Gastrocnemius medialis (tissue), 4 donors: ENCODE measurements around the gene ZFP69B. TPM values are rescaled to one million over a fixed set of nuclear protein-coding genes. Genes with fewer than 3 reads are reported as not detected.

Experiments
- ATAC-seq, 2 donors: fragments of 150-250 bp; one replicate each; pipeline ENCODE4 v1.9.1; 2016
- DNase-seq, 2 donors: peaks; one replicate each; pipeline ENCODE4 v3.0.0-alpha.2; 2019
- H3K27ac ChIP-seq, 4 donors: fragments of 200-600 bp; sonication (generic); 1 replicate in 1 of 4; 2 replicates in 3 of 4; pipeline ENCODE4 v1.5.1; 2016 to 2018; ENCODE audit warnings: mild to moderate bottlenecking in 2 of 4, moderate library complexity in 1 of 4
- H3K27me3 ChIP-seq, 3 donors: fragments of 200-600 bp; sonication (generic) in 2 of 3; 1 replicate in 1 of 3; 2 replicates in 2 of 3; pipeline versions ENCODE4 v1.5.1 to v1.6.0; 2016 to 2019; ENCODE audit warnings: mild to moderate bottlenecking in 1 of 3, moderate library complexity in 1 of 3
- H3K36me3 ChIP-seq, 2 donors: fragments of 200-600 bp; sonication (generic) in 1 of 2; one replicate each; pipeline ENCODE4 v1.5.1; 2017 to 2018
- H3K4me1 ChIP-seq, 2 donors: fragments of 200-600 bp; sonication (generic) in 1 of 2; one replicate each; pipeline ENCODE4 v1.5.1; 2016 to 2017; ENCODE audit warnings: mild to moderate bottlenecking in 2 of 2
- H3K4me3 ChIP-seq, 4 donors: fragments of 200-600 bp; sonication (generic) in 3 of 4; 1 replicate in 1 of 4; 2 replicates in 3 of 4; pipeline ENCODE4 v1.5.1; 2016 to 2019; ENCODE audit warnings: mild to moderate bottlenecking in 2 of 4
- H3K9me3 ChIP-seq, 3 donors: fragments of 200-600 bp; sonication (generic) in 2 of 3; 1 replicate in 1 of 3; 2 replicates in 2 of 3; pipeline ENCODE4 v1.5.1; 2016 to 2019
- CTCF ChIP-seq, 5 experiments: fragments of 450-650 bp in 3 of 5; fragments of 200-600 bp in 2 of 5; sonication (generic) in 2 of 5; IDR thresholded peaks in 4 of 5; conservative IDR thresholded peaks in 1 of 5; 1 replicate in 4 of 5; 2 replicates in 1 of 5; pipeline ENCODE4 v1.5.1; 2016 to 2019; ENCODE audit warnings: antibody characterized with exemption in 5 of 5, mild to moderate bottlenecking in 3 of 5, moderate library complexity in 3 of 5
- POLR2A ChIP-seq, 2 donors: fragments of 450-650 bp; IDR thresholded peaks; one replicate each; pipeline ENCODE4 v1.6.1; 2017; ENCODE audit warnings: antibody characterized with exemption in 2 of 2, mild to moderate bottlenecking in 2 of 2, moderate library complexity in 2 of 2
- in situ Hi-C, 4 donors: fragments of 200-750 bp; cut with MboI; loops; one replicate each; pipeline versions ENCODE4 v1.15.0 to v1.8.0; 2017; ENCODE audit warnings: low sequenced_read_pairs in 4 of 4
- intact Hi-C: fragments of 100-400 bp; cut with DNase I; formaldehyde crosslinking; loops from one replicate; pipeline ENCODE4 v1.15.1; 2023; ENCODE audit warnings: low total_unique reads
- total RNA-seq, 4 donors: library from RNA; depleted of rRNA; stranded (reverse); fragments of >200 nt; gene quantifications; one replicate each; pipeline versions ENCODE4 v1.1.0 to v1.2.3, GENCODE V29; 2016

The ZFP69B gene
- total RNA-seq = under 1 TPM in 3 of 4 donors, not detected in 1; 0.20 to 0.36 (median 0.35) TPM

- H3K36me3 ChIP-seq = no peaks in the 10 kb centered on the region
- intact Hi-C loops = loop anchor here (1.0 kb wide), 1 partner anchor 58 kb away; the partner anchor contains the start of gene EXO5
Observed at GRCh38 chr1:40449684-40450494, at the start of gene ZFP69B. Gene ZFP69B, plus strand, starts transcription at chr1:40450476. Its CDS starts 486 bp downstream, at chr1:40450962.

GRCh38 chr1:40401473-40402201 is 48.6 kb upstream of the ZFP69B start:
- Histone ChIP-seq H3K4me3 (no peak overlapping the region), H3K9me3 (no peaks in the 10 kb centered on the region), H3K4me1 (peaks cover 0 to 8% of the 10 kb centered on the region in 2 donors), H3K36me3 (no peaks in the 10 kb centered on the region), H3K27ac (no peak overlapping the region), H3K27me3 (no peaks in the 10 kb centered on the region)
- TF ChIP-seq CTCF (IDR thresholded peaks at IDR 0.05 in 4 of 5, conservative IDR thresholded peaks at IDR 0.05 in 1 of 5) = no peak
- no peak for TF ChIP-seq POLR2A (IDR thresholded peaks at IDR 0.05)
- DNase-seq (no peak), ATAC-seq (no peak)
- intact Hi-C loops = no loop called here
- in situ Hi-C loops = loop anchor here (10.0 kb wide), 3 partner anchors 47 to 257 kb away; no protein-coding TSS in a partner anchor

More at GRCh38 chr1:40449684-40450494, at the start of gene ZFP69B:
- Histone ChIP-seq H3K4me1 (peaks cover 4 to 6% of the 10 kb centered on the region in 2 donors), H3K27ac (peak within 1 kb of the TSS; percentile 8 to 54 (median 46)), H3K4me3 (peak within 1 kb of the TSS; percentile 62 to 72 (median 66)), H3K9me3 (no peaks in the 10 kb centered on the region), H3K27me3 (no peaks in the 10 kb centered on the region)
- DNase-seq = peak; percentile 56 to 69
- peak; percentile 86 to 92 for ATAC-seq
- TF ChIP-seq POLR2A (IDR thresholded peaks at IDR 0.05) (peak; percentile 24 to 36), CTCF (IDR thresholded peaks at IDR 0.05 in 4 of 5, conservative IDR thresholded peaks at IDR 0.05 in 1 of 5) (no peak)
- in situ Hi-C loops = no loop called here

GRCh38 chr1:40404670-40405462 is 45.4 kb upstream of the ZFP69B start:
- H3K4me1 ChIP-seq = no peaks in the 10 kb centered on the region
- ATAC-seq (peak; percentile 52 to 78), DNase-seq (no peak)
- H3K27ac ChIP-seq = no peak overlapping the region
- no peak overlapping the region for H3K4me3 ChIP-seq
- intact Hi-C loops = loop anchor here (2.0 to 5.0 kb wide), 5 partner anchors 33 to 260 kb away; partner anchors contain the start of genes COL9A2 and SMAP2
- in situ Hi-C loops = loop anchor here (5.0 to 10.0 kb wide), 5 partner anchors 50 to 263 kb away; no protein-coding TSS in a partner anchor
- TF ChIP-seq POLR2A (IDR thresholded peaks at IDR 0.05) (no peak), CTCF (IDR thresholded peaks at IDR 0.05 in 4 of 5, conservative IDR thresholded peaks at IDR 0.05 in 1 of 5) (peak; percentile 78 to 87 (median 82))
- H3K27me3 ChIP-seq = no peaks in the 10 kb centered on the region
- no peaks in the 10 kb centered on the region for H3K9me3 ChIP-seq
- H3K36me3 ChIP-seq = peaks cover 0 to 13% of the 10 kb centered on the region in 2 donors

GRCh38 chr1:40405812-40406211 is 44.5 kb upstream of the ZFP69B start:
- in situ Hi-C loops = loop anchor here (5.0 to 10.0 kb wide), 5 partner anchors 51 to 264 kb away; no protein-coding TSS in a partner anchor

More at GRCh38 chr1:40405812-40406211, 44.5 kb upstream of the ZFP69B start:
- no peaks in the 10 kb centered on the region for H3K27me3 ChIP-seq
- intact Hi-C loops = loop anchor here (2.0 to 5.0 kb wide), 5 partner anchors 34 to 261 kb away; partner anchors contain the start of genes COL9A2 and SMAP2
- H3K27ac ChIP-seq = no peak overlapping the region
- H3K36me3 ChIP-seq = peaks cover 0 to 13% of the 10 kb centered on the region in 2 donors
- no peak overlapping the region for H3K4me3 ChIP-seq
- no peak for DNase-seq
- H3K4me1 ChIP-seq = no peaks in the 10 kb centered on the region
- no peak for TF ChIP-seq POLR2A (IDR thresholded peaks at IDR 0.05)
- no peak for TF ChIP-seq CTCF (IDR thresholded peaks at IDR 0.05 in 4 of 5, conservative IDR thresholded peaks at IDR 0.05 in 1 of 5)
- ATAC-seq = no peak
- no peaks in the 10 kb centered on the region for H3K9me3 ChIP-seq
